Measurements from ENCODE around the gene NUDT3. TPM values are rescaled to one million over a fixed set of nuclear protein-coding genes. Genes with fewer than 3 reads are reported as not detected.
"Not testable (repeated sequence)": the region's sequence is repeated elsewhere in the genome, so short reads cannot be mapped to it uniquely, and the experiment has no call there.

NUDT3 gene
- total RNA-seq, 1 donor from 2014 or later, result 16.7 TPM

DNA sequence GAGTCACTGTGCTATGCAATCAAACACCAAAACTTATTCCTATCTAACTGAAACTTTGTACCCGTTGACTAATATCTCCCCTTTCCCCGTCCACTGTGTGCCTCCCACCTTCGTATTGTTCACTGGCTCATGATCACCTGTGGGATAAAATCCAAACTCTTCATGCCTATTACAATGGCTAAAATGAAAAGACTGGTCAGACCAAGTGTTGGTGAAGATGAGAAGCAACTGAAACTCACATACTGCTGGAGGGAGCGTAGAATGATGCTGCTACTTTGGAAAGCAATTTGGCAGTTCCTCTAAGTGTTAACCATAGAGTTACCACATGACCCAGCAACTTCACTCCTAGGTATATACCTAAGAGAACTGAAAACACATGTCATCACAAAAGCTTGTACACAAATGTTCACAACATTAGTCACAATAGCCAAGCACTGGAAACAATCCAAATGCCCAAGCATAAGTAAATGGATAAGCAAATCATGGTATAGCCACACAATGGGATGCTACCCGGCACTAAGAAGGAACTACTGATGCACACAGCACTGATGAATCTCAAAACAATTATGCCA, 20.3 kb upstream of the NUDT3 start:
- FAIRE-seq, result no peak
- no peak overlapping the region for H3K4me3 Mint-ChIP-seq (ENCODE audit: unreplicated experiment)
- no peak overlapping the region for H3K27ac Mint-ChIP-seq (ENCODE audit: unreplicated experiment)

DNA sequence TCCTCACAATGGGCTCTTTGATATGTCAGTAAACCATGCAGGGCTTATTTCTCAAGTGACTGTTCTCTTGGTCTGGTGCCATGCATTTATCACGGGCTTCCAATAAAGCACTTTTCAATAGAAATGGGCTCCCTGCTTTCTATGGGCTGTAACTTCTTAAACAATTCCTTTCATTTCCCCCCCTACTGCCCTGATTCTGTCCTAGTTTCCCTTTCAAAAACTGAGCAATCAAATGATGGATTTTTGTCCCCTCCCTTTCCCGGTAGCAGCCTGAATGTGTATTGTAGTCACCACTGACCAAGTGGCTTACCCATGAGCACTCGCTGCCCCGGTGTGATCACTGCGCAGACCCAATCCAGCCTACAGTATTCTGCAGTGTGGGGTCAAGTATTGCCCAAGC, 19.5 kb upstream of the NUDT3 start:
- no peak overlapping the region for H3K4me3 ChIP-seq (ENCODE audit: insufficient read depth, low read depth, low read length)
- no peaks in the 10 kb centered on the region for H3K4me1 ChIP-seq (ENCODE audit: insufficient read depth, low read length)
- peaks cover 2% of the 10 kb centered on the region for H3K9me3 Mint-ChIP-seq (ENCODE audit: unreplicated experiment)
- no peaks in the 10 kb centered on the region for H3K79me2 ChIP-seq (ENCODE audit: insufficient read depth, low read length)
- no peaks in the 10 kb centered on the region for H3K9me3 ChIP-seq (ENCODE audit: insufficient read depth, low read depth, low read length)
- H3K27ac ChIP-seq (ENCODE audit: low read depth, low read length), result no peak overlapping the region
- H3K36me3 ChIP-seq (ENCODE audit: insufficient read depth, low read length), result peaks cover 11% of the 10 kb centered on the region
- H3K27me3 Mint-ChIP-seq (ENCODE audit: low read depth, unreplicated experiment), result no peaks in the 10 kb centered on the region
- DNase-seq (ENCODE audit: low read depth) (peak; percentile 2), FAIRE-seq (no peak)
- H3K27ac Mint-ChIP-seq (ENCODE audit: unreplicated experiment), result no peak overlapping the region
- H3K4me1 Mint-ChIP-seq (ENCODE audit: low read depth, unreplicated experiment), result peaks cover 2% of the 10 kb centered on the region
- peaks cover 10% of the 10 kb centered on the region for H3K36me3 Mint-ChIP-seq (ENCODE audit: low read depth, unreplicated experiment)
- no peak overlapping the region for H3K4me2 ChIP-seq (ENCODE audit: low read length)
- no peak overlapping the region for H3K4me3 Mint-ChIP-seq (ENCODE audit: unreplicated experiment)
- peaks cover 25% of the 10 kb centered on the region for H4K20me1 ChIP-seq (ENCODE audit: insufficient read depth, low read length)
- no peaks in the 10 kb centered on the region for H3K27me3 ChIP-seq (ENCODE audit: insufficient read depth, low read length)
- H2AFZ ChIP-seq (ENCODE audit: low read depth, low read length), result no peak overlapping the region
- H3K9ac ChIP-seq (ENCODE audit: low read length), result no peak overlapping the region
- TF ChIP-seq, protein P1, sequence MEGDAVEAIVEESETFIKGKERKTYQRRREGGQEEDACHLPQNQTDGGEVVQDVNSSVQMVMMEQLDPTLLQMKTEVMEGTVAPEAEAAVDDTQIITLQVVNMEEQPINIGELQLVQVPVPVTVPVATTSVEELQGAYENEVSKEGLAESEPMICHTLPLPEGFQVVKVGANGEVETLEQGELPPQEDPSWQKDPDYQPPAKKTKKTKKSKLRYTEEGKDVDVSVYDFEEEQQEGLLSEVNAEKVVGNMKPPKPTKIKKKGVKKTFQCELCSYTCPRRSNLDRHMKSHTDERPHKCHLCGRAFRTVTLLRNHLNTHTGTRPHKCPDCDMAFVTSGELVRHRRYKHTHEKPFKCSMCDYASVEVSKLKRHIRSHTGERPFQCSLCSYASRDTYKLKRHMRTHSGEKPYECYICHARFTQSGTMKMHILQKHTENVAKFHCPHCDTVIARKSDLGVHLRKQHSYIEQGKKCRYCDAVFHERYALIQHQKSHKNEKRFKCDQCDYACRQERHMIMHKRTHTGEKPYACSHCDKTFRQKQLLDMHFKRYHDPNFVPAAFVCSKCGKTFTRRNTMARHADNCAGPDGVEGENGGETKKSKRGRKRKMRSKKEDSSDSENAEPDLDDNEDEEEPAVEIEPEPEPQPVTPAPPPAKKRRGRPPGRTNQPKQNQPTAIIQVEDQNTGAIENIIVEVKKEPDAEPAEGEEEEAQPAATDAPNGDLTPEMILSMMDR (IDR thresholded peaks at IDR 0.05; ENCODE audit: insufficient read depth, low read depth, low read length), result no peak
- TF ChIP-seq EZH2 (IDR thresholded peaks at IDR 0.05; ENCODE audit: insufficient read depth, low read length), result no peak

More for the DNA sequence above, 20.3 kb upstream of the NUDT3 start:
- Mint-ChIP-seq H3K9me3 (ENCODE audit: unreplicated experiment) (peaks cover 2% of the 10 kb centered on the region), H3K36me3 (ENCODE audit: low read depth, unreplicated experiment) (peaks cover 13% of the 10 kb centered on the region), H3K4me1 (ENCODE audit: low read depth, unreplicated experiment) (peaks cover 5% of the 10 kb centered on the region), H3K27me3 (ENCODE audit: low read depth, unreplicated experiment) (no peaks in the 10 kb centered on the region)
- Histone ChIP-seq H2AFZ (ENCODE audit: low read depth, low read length) (no peak overlapping the region), H3K4me2 (ENCODE audit: low read length) (no peak overlapping the region), H3K27ac (ENCODE audit: low read depth, low read length) (no peak overlapping the region), H3K36me3 (ENCODE audit: insufficient read depth, low read length) (peaks cover 17% of the 10 kb centered on the region), H3K9ac (ENCODE audit: low read length) (no peak overlapping the region), H4K20me1 (ENCODE audit: insufficient read depth, low read length) (peaks cover 32% of the 10 kb centered on the region), H3K4me1 (ENCODE audit: insufficient read depth, low read length) (no peaks in the 10 kb centered on the region), H3K9me3 (ENCODE audit: insufficient read depth, low read depth, low read length) (no peaks in the 10 kb centered on the region), H3K79me2 (ENCODE audit: insufficient read depth, low read length) (no peaks in the 10 kb centered on the region), H3K27me3 (ENCODE audit: insufficient read depth, low read length) (no peaks in the 10 kb centered on the region), H3K4me3 (ENCODE audit: insufficient read depth, low read depth, low read length) (no peak overlapping the region)
- DNase-seq (ENCODE audit: low read depth), result peak; percentile 43
- TF ChIP-seq, protein P1 (IDR thresholded peaks at IDR 0.05; ENCODE audit: insufficient read depth, low read depth, low read length), result no peak
- no peak for TF ChIP-seq EZH2 (IDR thresholded peaks at IDR 0.05; ENCODE audit: insufficient read depth, low read length)

DNA sequence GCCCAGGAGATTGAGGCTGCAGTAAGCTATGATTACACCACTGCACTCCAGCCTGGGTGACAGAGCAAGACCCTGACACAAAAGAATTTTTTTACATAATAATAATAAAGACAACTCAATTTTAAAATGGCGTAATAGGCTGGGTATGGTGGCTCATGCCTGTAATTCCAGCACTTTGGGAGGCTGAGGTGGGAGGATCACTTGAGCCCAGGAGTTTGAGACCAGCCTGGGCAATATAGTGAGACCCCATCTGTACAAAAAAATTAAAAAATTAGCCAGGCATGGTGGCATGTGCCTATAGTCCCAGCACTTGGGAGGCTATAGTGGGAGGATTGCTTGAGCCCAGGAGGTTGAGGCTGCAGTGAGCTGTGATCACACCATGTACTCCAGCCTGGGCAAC, 15.4 kb upstream of the NUDT3 start:
- not testable (repeated sequence) for H3K9ac ChIP-seq (ENCODE audit: low read length); H3K4me1 ChIP-seq (ENCODE audit: insufficient read depth, low read length); H3K9me3 Mint-ChIP-seq (ENCODE audit: unreplicated experiment); FAIRE-seq; H3K79me2 ChIP-seq (ENCODE audit: insufficient read depth, low read length); H3K27me3 Mint-ChIP-seq (ENCODE audit: low read depth, unreplicated experiment); H3K4me3 Mint-ChIP-seq (ENCODE audit: unreplicated experiment); H3K27me3 ChIP-seq (ENCODE audit: insufficient read depth, low read length); H4K20me1 ChIP-seq (ENCODE audit: insufficient read depth, low read length); H3K36me3 ChIP-seq (ENCODE audit: insufficient read depth, low read length); H3K4me1 Mint-ChIP-seq (ENCODE audit: low read depth, unreplicated experiment); H3K9me3 ChIP-seq (ENCODE audit: insufficient read depth, low read depth, low read length); H3K4me2 ChIP-seq (ENCODE audit: low read length); DNase-seq (ENCODE audit: low read depth); H3K27ac ChIP-seq (ENCODE audit: low read depth, low read length); H3K27ac Mint-ChIP-seq (ENCODE audit: unreplicated experiment); H3K4me3 ChIP-seq (ENCODE audit: insufficient read depth, low read depth, low read length); H2AFZ ChIP-seq (ENCODE audit: low read depth, low read length)
- peaks cover 13% of the 10 kb centered on the region for H3K36me3 Mint-ChIP-seq (ENCODE audit: low read depth, unreplicated experiment)

Data from astrocyte (in vitro differentiated cells and primary cell).